Breast epithelium (tissue), 4 donors: ENCODE data around the gene RAB35. TPM values are rescaled to one million over a fixed set of nuclear protein-coding genes. Genes with fewer than 3 reads are reported as not detected.

ENCODE experiments used
- DNase-seq, 2 donors: peaks; one replicate each; pipeline ENCODE4 v3.0.0-alpha.2; 2019; ENCODE audit warnings: low spot score in 2 of 2
- H3K27ac ChIP-seq, 2 donors: fragments of 200-600 bp; sonication (generic) in 1 of 2; one replicate each; pipeline ENCODE4 v1.5.1; 2016 to 2019; ENCODE audit warnings: mild to moderate bottlenecking in 1 of 2
- H3K27me3 ChIP-seq, 2 donors: fragments of 200-600 bp; sonication (generic) in 1 of 2; one replicate each; pipeline versions ENCODE4 v1.5.1 to v1.6.0; 2017 to 2019; ENCODE audit warnings: control low read depth in 1 of 2, mild to moderate bottlenecking in 1 of 2
- H3K36me3 ChIP-seq: fragments of 200-600 bp; one replicate; pipeline ENCODE4 v1.5.1; 2019
- H3K4me1 ChIP-seq, 2 donors: fragments of 200-600 bp; sonication (generic); one replicate each; pipeline ENCODE4 v1.5.1; 2016 to 2019; ENCODE audit warnings: control low read depth in 1 of 2
- H3K4me3 ChIP-seq, 3 donors: fragments of 200-600 bp; sonication (generic); 1 replicate in 2 of 3; 2 replicates in 1 of 3; pipeline ENCODE4 v1.5.1; 2016 to 2019; ENCODE audit warnings: mild to moderate bottlenecking in 3 of 3, moderate library complexity in 2 of 3
- H3K9me3 ChIP-seq, 2 donors: fragments of 200-600 bp; sonication (generic) in 1 of 2; one replicate each; pipeline ENCODE4 v1.5.1; 2016 to 2019; ENCODE audit warnings: control low read depth in 1 of 2
- CTCF ChIP-seq, 3 donors: fragments of 450-650 bp; IDR thresholded peaks; one replicate each; pipeline ENCODE4 v1.5.1; 2016 to 2017; ENCODE audit warnings: antibody characterized with exemption in 3 of 3, mild to moderate bottlenecking in 3 of 3, moderate library complexity in 3 of 3
- POLR2A ChIP-seq: fragments of 450-650 bp; IDR thresholded peaks from one replicate; pipeline ENCODE4 v1.6.1; 2016; ENCODE audit warnings: antibody characterized with exemption, mild to moderate bottlenecking, moderate library complexity
- POLR2AphosphoS5 ChIP-seq, 3 donors: sonication (generic); formaldehyde crosslinking; IDR thresholded peaks; one replicate each; pipeline ENCODE4 v1.6.1; 2017; ENCODE audit warnings: antibody characterized with exemption in 3 of 3
- intact Hi-C: fragments of 100-400 bp; cut with DNase I; formaldehyde crosslinking; loops from one replicate; pipeline ENCODE4 v1.15.1; 2023; ENCODE audit warnings: low total_unique reads
- total RNA-seq, 3 donors: library from RNA; depleted of rRNA; stranded (reverse); fragments of >200 nt; gene quantifications; one replicate each; pipeline ENCODE4 v1.1.0, GENCODE V29; 2016

The RAB35 gene
- total RNA-seq, 3 donors from 2014 or later: 23.3 to 26.8 (median 26.2) TPM

- Histone ChIP-seq H3K27me3 (no peaks in the 10 kb centered on the region), H3K36me3 (no peaks in the 10 kb centered on the region), H3K9me3 (no peaks in the 10 kb centered on the region), H3K4me1 (no peaks in the 10 kb centered on the region), H3K4me3 (no peak overlapping the region), H3K27ac (no peak overlapping the region)
- TF ChIP-seq POLR2AphosphoS5 (IDR thresholded peaks at IDR 0.05) (no peak), CTCF (IDR thresholded peaks at IDR 0.05) (no peak), POLR2A (no peak)
- no peak for DNase-seq
- intact Hi-C loops: no loop called here
These were observed 23.8 kb downstream of the RAB35 start for GRCh38 chr12:120092551-120093335.

- intact Hi-C loops: no loop called here
- DNase-seq: no peak
- Histone ChIP-seq H3K4me3 (no peak overlapping the region), H3K36me3 (no peaks in the 10 kb centered on the region), H3K4me1 (no peaks in the 10 kb centered on the region), H3K9me3 (no peaks in the 10 kb centered on the region), H3K27me3 (no peaks in the 10 kb centered on the region), H3K27ac (no peak overlapping the region)
- TF ChIP-seq POLR2AphosphoS5 (IDR thresholded peaks at IDR 0.05) (no peak), CTCF (IDR thresholded peaks at IDR 0.05) (no peak), POLR2A (no peak)
These were observed 25.0 kb downstream of the RAB35 start for GRCh38 chr12:120091371-120092090.

- TF ChIP-seq CTCF (IDR thresholded peaks at IDR 0.05) (no peak), POLR2A (no peak), POLR2AphosphoS5 (IDR thresholded peaks at IDR 0.05) (no peak)
- intact Hi-C loops: no loop called here
- Histone ChIP-seq H3K9me3 (no peaks in the 10 kb centered on the region), H3K36me3 (no peaks in the 10 kb centered on the region), H3K4me1 (no peaks in the 10 kb centered on the region), H3K4me3 (no peak overlapping the region), H3K27me3 (no peaks in the 10 kb centered on the region), H3K27ac (no peak overlapping the region)
- DNase-seq: no peak
These were observed 25.8 kb downstream of the RAB35 start for GRCh38 chr12:120090626-120091295.

GRCh38 chr12:120090206-120090605 lies 26.3 kb downstream of the RAB35 start:
- Histone ChIP-seq H3K27me3 (no peaks in the 10 kb centered on the region), H3K4me3 (no peak overlapping the region), H3K4me1 (no peaks in the 10 kb centered on the region), H3K27ac (no peak overlapping the region), H3K9me3 (no peaks in the 10 kb centered on the region), H3K36me3 (no peaks in the 10 kb centered on the region)
- intact Hi-C loops: no loop called here
- DNase-seq: no peak
- TF ChIP-seq POLR2A (no peak), CTCF (IDR thresholded peaks at IDR 0.05) (no peak), POLR2AphosphoS5 (IDR thresholded peaks at IDR 0.05) (no peak)

- Histone ChIP-seq H3K4me1 (no peaks in the 10 kb centered on the region), H3K36me3 (no peaks in the 10 kb centered on the region), H3K27me3 (no peaks in the 10 kb centered on the region), H3K27ac (no peak overlapping the region), H3K4me3 (no peak overlapping the region), H3K9me3 (no peaks in the 10 kb centered on the region)
- TF ChIP-seq CTCF (IDR thresholded peaks at IDR 0.05) (no peak), POLR2A (no peak), POLR2AphosphoS5 (IDR thresholded peaks at IDR 0.05) (no peak)
- intact Hi-C loops: no loop called here
- DNase-seq: no peak
These were observed 26.8 kb downstream of the RAB35 start for GRCh38 chr12:120089796-120090195.
